Esophagus muscularis mucosa (tissue), 4 donors: Measurements from ENCODE around the gene KCNIP3. TPM values are rescaled to one million over a fixed set of nuclear protein-coding genes. Genes with fewer than 3 reads are reported as not detected.

Experiments used
- DNase-seq: peaks from one replicate; pipeline ENCODE4 v3.0.0-alpha.2; 2017; ENCODE audit errors: extremely low spot score
- H3K27ac ChIP-seq, 4 donors: fragments of 200-600 bp; sonication (generic); replicated peaks in 1 of 4; 1 replicate in 3 of 4; 2 replicates in 1 of 4; pipeline ENCODE4 v1.5.1; 2016 to 2019; ENCODE audit warnings: mild to moderate bottlenecking in 1 of 4
- H3K27me3 ChIP-seq, 4 donors: fragments of 200-600 bp; sonication (generic); one replicate each; pipeline versions ENCODE4 v1.5.1 to v1.6.0; 2016 to 2019
- H3K36me3 ChIP-seq, 4 donors: fragments of 200-600 bp; sonication (generic); one replicate each; pipeline ENCODE4 v1.5.1; 2016 to 2019
- H3K4me1 ChIP-seq, 4 donors: fragments of 200-600 bp; sonication (generic); one replicate each; pipeline ENCODE4 v1.5.1; 2016 to 2019
- H3K4me3 ChIP-seq, 4 donors: fragments of 200-600 bp; sonication (generic); 1 replicate in 2 of 4; 2 replicates in 2 of 4; pipeline ENCODE4 v1.5.1; 2016 to 2019; ENCODE audit warnings: mild to moderate bottlenecking in 4 of 4, moderate library complexity in 1 of 4
- H3K9me3 ChIP-seq, 4 donors: fragments of 200-600 bp; sonication (generic); 1 replicate in 3 of 4; 2 replicates in 1 of 4; pipeline ENCODE4 v1.5.1; 2016 to 2019
- EP300 ChIP-seq: sonication (generic); formaldehyde crosslinking; IDR thresholded peaks from one replicate; pipeline ENCODE4 v1.6.1; 2017; ENCODE audit warnings: antibody characterized with exemption
- POLR2A ChIP-seq: fragments of 450-650 bp; IDR thresholded peaks from one replicate; pipeline ENCODE4 v1.6.1; 2017; ENCODE audit warnings: antibody characterized with exemption, moderate library complexity, mild to moderate bottlenecking, low read depth
- POLR2AphosphoS5 ChIP-seq, 2 donors: sonication (generic); formaldehyde crosslinking; IDR thresholded peaks; one replicate each; pipeline ENCODE4 v1.6.1; 2017; ENCODE audit warnings: antibody characterized with exemption in 2 of 2
- WGBS: methylation state at CpG from one replicate; pipeline ENCODE4 v1.1.5; 2018; 5-methylcytosine and 5-hydroxymethylcytosine counted together
- intact Hi-C: fragments of 100-400 bp; cut with DNase I; formaldehyde crosslinking; loops from one replicate; pipeline ENCODE4 v1.15.1; 2023
- total RNA-seq, 4 donors: library from RNA; depleted of rRNA; stranded (reverse); fragments of >200 nt; gene quantifications; one replicate each; pipeline versions ENCODE4 v1.1.0 to v1.2.1, GENCODE V29; 2016
- TF ChIP-seq, protein P1 (sequence below), 3 experiments: fragments of 200-600 bp in 2 of 3; fragments of 450-650 bp in 1 of 3; sonication (generic) in 2 of 3; IDR thresholded peaks; one replicate each; pipeline ENCODE4 v1.5.1; 2017 to 2019; ENCODE audit warnings: antibody characterized with exemption in 3 of 3, mild to moderate bottlenecking in 2 of 3, moderate library complexity in 1 of 3

KCNIP3 gene
- total RNA-seq, 4 donors from 2014 or later = 15.8 to 29.9 (median 23.0) TPM

DNA sequence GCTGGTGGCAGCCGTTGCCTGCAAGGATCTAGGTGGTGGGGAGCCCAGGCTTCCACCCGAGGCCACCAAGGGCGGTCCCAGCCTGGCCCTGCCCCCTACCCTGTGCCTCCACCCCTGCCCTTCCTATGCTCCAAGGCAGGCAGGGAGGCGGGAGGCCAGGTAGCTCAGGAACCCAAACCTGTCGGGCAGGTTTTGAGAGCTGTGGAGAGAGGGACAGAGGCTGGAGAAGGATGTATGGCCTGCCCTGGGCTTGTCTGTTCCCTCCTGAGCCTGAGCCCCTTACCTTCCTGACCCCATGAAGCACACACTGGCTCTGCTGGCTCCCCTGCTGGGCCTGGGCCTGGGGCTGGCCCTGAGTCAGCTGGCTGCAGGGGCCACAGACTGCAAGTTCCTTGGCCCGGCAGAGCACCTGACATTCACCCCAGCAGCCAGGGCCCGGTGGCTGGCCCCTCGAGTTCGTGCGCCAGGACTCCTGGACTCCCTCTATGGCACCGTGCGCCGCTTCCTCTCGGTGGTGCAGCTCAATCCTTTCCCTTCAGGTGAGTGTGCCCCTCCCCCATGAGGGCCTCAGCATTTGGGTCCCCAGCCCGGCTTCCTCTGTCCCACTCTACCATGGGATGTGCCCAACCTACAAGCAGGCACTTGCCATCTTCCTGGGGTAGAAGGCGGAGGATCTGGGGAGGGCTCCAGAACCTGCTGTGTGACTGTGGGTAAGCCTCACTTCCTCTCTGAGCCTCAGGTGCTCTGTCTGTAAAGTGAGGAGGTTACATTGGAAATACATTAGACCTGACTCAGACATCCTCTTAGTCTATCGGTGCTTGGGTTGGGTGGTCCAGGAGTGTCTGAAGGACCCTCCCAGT is 22.6 kb upstream of the KCNIP3 start, which contains the start of gene PROM2:
PROM2 (plus strand) TSS at position 159 of the 860 bp plus-strand sequence; CDS start at position 296, 137 bp downstream.
- no peak within 1 kb of the TSS for H3K4me3 ChIP-seq
- H3K36me3 ChIP-seq = no peaks in the 10 kb centered on the region
- no peak within 1 kb of the TSS for H3K27ac ChIP-seq
- no peak for DNase-seq
- no peaks in the 10 kb centered on the region for H3K27me3 ChIP-seq
- intact Hi-C loops = no loop called here
- TF ChIP-seq EP300 (no peak), POLR2A (no peak), POLR2AphosphoS5 (IDR thresholded peaks at IDR 0.05) (no peak)
- TF ChIP-seq, protein P1, sequence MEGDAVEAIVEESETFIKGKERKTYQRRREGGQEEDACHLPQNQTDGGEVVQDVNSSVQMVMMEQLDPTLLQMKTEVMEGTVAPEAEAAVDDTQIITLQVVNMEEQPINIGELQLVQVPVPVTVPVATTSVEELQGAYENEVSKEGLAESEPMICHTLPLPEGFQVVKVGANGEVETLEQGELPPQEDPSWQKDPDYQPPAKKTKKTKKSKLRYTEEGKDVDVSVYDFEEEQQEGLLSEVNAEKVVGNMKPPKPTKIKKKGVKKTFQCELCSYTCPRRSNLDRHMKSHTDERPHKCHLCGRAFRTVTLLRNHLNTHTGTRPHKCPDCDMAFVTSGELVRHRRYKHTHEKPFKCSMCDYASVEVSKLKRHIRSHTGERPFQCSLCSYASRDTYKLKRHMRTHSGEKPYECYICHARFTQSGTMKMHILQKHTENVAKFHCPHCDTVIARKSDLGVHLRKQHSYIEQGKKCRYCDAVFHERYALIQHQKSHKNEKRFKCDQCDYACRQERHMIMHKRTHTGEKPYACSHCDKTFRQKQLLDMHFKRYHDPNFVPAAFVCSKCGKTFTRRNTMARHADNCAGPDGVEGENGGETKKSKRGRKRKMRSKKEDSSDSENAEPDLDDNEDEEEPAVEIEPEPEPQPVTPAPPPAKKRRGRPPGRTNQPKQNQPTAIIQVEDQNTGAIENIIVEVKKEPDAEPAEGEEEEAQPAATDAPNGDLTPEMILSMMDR (IDR thresholded peaks at IDR 0.05) = no peak
- WGBS = 79% methylated on average over 13 of the region's 17 CpGs
- no peaks in the 10 kb centered on the region for H3K9me3 ChIP-seq
- H3K4me1 ChIP-seq = no peaks in the 10 kb centered on the region

DNA sequence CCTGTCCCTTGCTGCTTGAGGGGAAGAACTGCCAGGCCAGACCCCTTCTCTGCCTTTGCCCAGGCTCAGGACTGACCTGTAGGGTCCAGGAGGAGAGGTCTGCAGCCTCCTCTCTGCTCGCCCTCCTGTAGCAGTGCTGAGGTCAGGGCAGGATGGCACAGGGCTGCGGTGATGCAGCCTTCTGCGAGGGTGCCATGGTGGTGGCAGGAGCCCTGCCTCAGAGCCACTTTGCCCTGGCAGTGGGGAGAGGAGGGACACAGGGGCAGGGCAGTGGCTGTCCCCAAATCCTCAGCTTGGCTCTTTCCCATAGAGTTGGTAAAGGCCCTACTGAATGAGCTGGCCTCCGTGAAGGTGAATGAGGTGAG is 22.0 kb upstream of the KCNIP3 start:
- Histone ChIP-seq H3K4me3 (no peak overlapping the region), H3K27me3 (no peaks in the 10 kb centered on the region), H3K9me3 (no peaks in the 10 kb centered on the region), H3K27ac (no peak overlapping the region), H3K4me1 (no peaks in the 10 kb centered on the region), H3K36me3 (no peaks in the 10 kb centered on the region)
- no peak for DNase-seq
- no peak for TF ChIP-seq EP300
- TF ChIP-seq, protein P1 (IDR thresholded peaks at IDR 0.05) = no peak
- no peak for TF ChIP-seq POLR2AphosphoS5 (IDR thresholded peaks at IDR 0.05)
- no peak for TF ChIP-seq POLR2A
- 93% methylated on average over 3 of the region's 4 CpGs for WGBS
- intact Hi-C loops = no loop called here

DNA sequence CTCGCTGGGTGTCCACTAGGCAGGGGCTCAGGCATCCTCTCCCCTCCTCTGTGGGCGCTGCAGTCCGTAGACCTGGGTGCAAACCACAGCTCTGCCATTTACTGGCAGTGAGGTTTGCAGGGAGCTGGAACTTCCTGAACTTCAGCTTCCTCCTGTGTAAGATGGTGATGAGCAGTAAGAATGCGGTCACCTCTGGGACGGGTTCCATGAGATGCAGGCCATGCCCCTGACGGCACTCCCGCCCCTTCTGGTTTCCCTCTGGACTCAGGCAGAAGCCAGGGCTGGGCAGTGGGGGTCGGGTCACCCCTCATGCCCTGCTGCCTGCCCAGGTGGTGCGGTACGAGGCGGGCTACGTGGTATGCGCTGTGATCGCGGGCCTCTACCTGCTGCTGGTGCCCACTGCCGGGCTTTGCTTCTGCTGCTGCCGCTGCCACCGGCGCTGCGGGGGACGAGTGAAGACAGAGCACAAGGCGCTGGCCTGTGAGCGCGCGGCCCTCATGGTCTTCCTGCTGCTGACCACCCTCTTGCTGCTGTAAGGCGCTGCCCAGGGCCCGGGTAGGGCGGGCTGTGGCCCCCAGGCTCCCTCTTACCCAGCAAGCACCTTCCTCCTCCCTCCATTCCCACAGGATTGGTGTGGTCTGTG is 21.4 kb upstream of the KCNIP3 start:
- intact Hi-C loops = no loop called here
- TF ChIP-seq POLR2AphosphoS5 (IDR thresholded peaks at IDR 0.05) (no peak), EP300 (no peak), POLR2A (no peak)
- TF ChIP-seq, protein P1 (IDR thresholded peaks at IDR 0.05) = no peak
- Histone ChIP-seq H3K36me3 (no peaks in the 10 kb centered on the region), H3K27ac (no peak overlapping the region), H3K9me3 (no peaks in the 10 kb centered on the region), H3K27me3 (no peaks in the 10 kb centered on the region), H3K4me3 (no peak overlapping the region), H3K4me1 (no peaks in the 10 kb centered on the region)
- WGBS = 90% methylated on average over 19 of the region's 28 CpGs
- DNase-seq = no peak

DNA sequence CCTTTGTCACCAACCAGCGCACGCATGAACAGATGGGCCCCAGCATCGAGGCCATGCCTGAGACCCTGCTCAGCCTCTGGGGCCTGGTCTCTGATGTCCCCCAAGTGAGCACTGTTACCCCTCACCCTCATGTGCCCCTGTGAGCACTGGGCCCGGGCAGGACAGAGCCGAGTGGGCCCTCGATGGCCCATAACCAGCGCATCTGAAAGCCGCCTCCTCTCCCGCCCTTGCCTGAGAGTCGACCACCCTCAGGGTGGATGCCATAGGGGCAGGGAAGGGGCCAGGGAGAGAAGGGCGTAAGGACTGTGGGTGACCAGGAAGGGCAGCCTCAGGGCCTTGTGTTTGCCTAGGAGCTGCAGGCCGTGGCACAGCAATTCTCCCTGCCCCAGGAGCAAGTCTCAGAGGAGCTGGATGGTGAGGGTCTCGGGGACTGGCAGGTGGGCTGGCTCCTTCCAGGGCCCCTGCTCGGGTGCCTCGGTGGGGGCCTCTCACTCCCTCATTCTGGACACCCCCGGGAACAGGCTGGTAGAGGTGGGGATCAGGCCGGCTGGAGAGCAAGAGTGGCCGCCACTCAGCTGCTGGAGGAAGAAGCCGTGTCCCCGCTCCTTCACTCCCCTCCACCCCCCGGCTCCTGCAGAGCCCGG is 20.8 kb upstream of the KCNIP3 start:
- H3K36me3 ChIP-seq = no peaks in the 10 kb centered on the region
- TF ChIP-seq EP300 (no peak), POLR2AphosphoS5 (IDR thresholded peaks at IDR 0.05) (no peak), POLR2A (no peak)
- TF ChIP-seq, protein P1 (IDR thresholded peaks at IDR 0.05) = no peak
- intact Hi-C loops = no loop called here
- no peak for DNase-seq
- no peaks in the 10 kb centered on the region for H3K9me3 ChIP-seq
- WGBS = 76% methylated on average over 20 of the region's 22 CpGs
- no peaks in the 10 kb centered on the region for H3K27me3 ChIP-seq
- H3K27ac ChIP-seq = no peak overlapping the region
- H3K4me1 ChIP-seq = no peaks in the 10 kb centered on the region
- no peak overlapping the region for H3K4me3 ChIP-seq
